ENCODE measurements around the gene MICA.
"Not testable (repeated sequence)": the region's sequence is repeated elsewhere in the genome, so short reads cannot be mapped to it uniquely, and the experiment has no call there.

MICA gene

DNA sequence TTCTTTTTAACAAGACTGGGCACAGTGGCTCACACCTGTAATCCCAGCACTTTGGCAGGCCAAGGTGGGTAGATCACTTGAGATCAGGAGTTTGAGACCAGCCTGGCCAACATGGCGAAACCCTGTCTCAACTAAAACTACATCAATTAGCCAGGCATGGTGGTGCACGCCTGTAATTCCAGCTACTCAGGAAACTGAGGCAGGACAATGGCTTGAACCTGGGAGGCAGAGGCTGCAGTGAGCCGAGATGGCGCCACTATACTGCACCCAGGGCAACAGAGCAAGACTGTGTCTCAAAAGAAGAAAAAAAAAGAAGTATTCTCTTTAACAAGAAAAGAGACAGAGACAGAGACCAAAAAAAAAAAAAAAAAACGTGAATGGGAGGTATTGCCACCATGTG lies 56.5 kb downstream of the MICA start:
- H3K9ac ChIP-seq (ENCODE audit: low read length); H3K4me3 ChIP-seq (ENCODE audit: low read depth, low read length); H3K4me1 ChIP-seq (ENCODE audit: control insufficient read depth in 1 of 2, insufficient read depth in 2 of 2, low read length in 2 of 2); H4K8ac ChIP-seq (ENCODE audit: low read depth, low read length); H3K79me2 ChIP-seq (ENCODE audit: control insufficient read depth, insufficient read depth, low read length, poor library complexity); H3K9me3 ChIP-seq (ENCODE audit: insufficient read depth, low read depth, low read length); H3K23ac ChIP-seq (ENCODE audit: low read length); H2BK120ac ChIP-seq (ENCODE audit: insufficient read depth, low read length, poor library complexity); H3K27ac ChIP-seq (ENCODE audit: low read depth, low read length); H3K14ac ChIP-seq (ENCODE audit: low read length); H3K4ac ChIP-seq (ENCODE audit: low read depth, low read length); DNase-seq; H2AK5ac ChIP-seq (ENCODE audit: low read length); H4K12ac ChIP-seq (ENCODE audit: low read depth, low read length); H3K27me3 ChIP-seq (ENCODE audit: insufficient read depth, low read length); H2BK12ac ChIP-seq (ENCODE audit: low read length); H4K91ac ChIP-seq (ENCODE audit: low read depth, low read length); H2AFZ ChIP-seq (ENCODE audit: insufficient read depth, low read length, poor library complexity); H2BK5ac ChIP-seq (ENCODE audit: low read depth, low read length, poor library complexity); H3K79me1 ChIP-seq (ENCODE audit: low read length); H3K36me3 ChIP-seq (ENCODE audit: control insufficient read depth in 1 of 2, insufficient read depth in 2 of 2, low read length in 2 of 2); H3K4me2 ChIP-seq (ENCODE audit: low read length); H3K18ac ChIP-seq (ENCODE audit: low read length): not testable (repeated sequence)
- no CpG with 5 or more reads among the region's 5 CpGs for WGBS (ENCODE audit: extremely low coverage, insufficient coverage, insufficient read length)

DNA sequence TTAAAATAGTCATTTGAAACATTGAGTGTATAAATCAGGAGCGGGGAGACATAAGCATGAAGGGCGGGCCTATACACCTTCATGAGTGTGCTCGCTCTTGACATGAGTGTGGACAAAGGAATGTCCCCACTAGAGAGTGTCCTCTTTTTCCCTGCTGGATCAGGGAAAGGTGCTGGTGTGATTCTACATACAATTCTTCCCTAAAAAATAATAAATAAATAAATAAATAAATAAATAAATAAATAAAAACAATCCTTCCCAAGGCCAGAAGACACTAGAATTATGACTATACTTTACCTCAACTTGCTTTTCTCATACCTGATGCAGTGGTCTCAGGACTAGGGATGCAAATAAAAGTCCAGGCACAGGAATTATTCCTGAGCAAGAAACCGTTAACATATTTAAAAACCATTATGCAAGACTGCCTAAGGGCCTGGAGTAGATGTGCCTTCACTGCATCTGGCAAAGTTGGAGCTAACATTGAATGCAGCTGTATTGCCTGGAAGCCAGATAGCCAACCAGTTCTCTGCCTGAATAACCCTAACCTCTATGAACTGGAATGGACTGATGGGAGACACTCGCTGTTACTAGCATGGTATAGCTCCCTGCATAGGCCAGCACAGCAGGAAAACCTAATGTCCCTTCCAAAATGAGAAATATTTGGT lies 57.1 kb downstream of the MICA start:
- no CpG with 5 or more reads among the region's 5 CpGs for WGBS (ENCODE audit: extremely low coverage, insufficient coverage, insufficient read length)
- H3K27me3 ChIP-seq (ENCODE audit: insufficient read depth, low read length) = no peaks in the 10 kb centered on the region
- H2BK5ac ChIP-seq (ENCODE audit: low read depth, low read length, poor library complexity) = no peak overlapping the region
- no peak overlapping the region for H2BK120ac ChIP-seq (ENCODE audit: insufficient read depth, low read length, poor library complexity)
- H4K91ac ChIP-seq (ENCODE audit: low read depth, low read length) = no peak overlapping the region
- H3K18ac ChIP-seq (ENCODE audit: low read length) = no peak overlapping the region
- no peaks in the 10 kb centered on the region for H3K79me1 ChIP-seq (ENCODE audit: low read length)
- H3K14ac ChIP-seq (ENCODE audit: low read length) = no peak overlapping the region
- H4K8ac ChIP-seq (ENCODE audit: low read depth, low read length) = no peak overlapping the region
- H3K36me3 ChIP-seq (ENCODE audit: control insufficient read depth in 1 of 2, insufficient read depth in 2 of 2, low read length in 2 of 2) = no peaks in the 10 kb centered on the region
- peaks cover 2% of the 10 kb centered on the region for H3K9me3 ChIP-seq (ENCODE audit: insufficient read depth, low read depth, low read length)
- no peak overlapping the region for H3K4me3 ChIP-seq (ENCODE audit: low read depth, low read length)
- peak in 1 of 2 donors; percentile 10 for DNase-seq
- H3K4ac ChIP-seq (ENCODE audit: low read depth, low read length) = no peak overlapping the region
- no peak overlapping the region for H2BK12ac ChIP-seq (ENCODE audit: low read length)
- no peak overlapping the region for H2AFZ ChIP-seq (ENCODE audit: insufficient read depth, low read length, poor library complexity)
- H3K27ac ChIP-seq (ENCODE audit: low read depth, low read length) = no peak overlapping the region
- H3K4me2 ChIP-seq (ENCODE audit: low read length) = no peak overlapping the region
- H3K4me1 ChIP-seq (ENCODE audit: control insufficient read depth in 1 of 2, insufficient read depth in 2 of 2, low read length in 2 of 2) = peaks cover 3 to 5% of the 10 kb centered on the region in 2 experiments
- no peaks in the 10 kb centered on the region for H3K79me2 ChIP-seq (ENCODE audit: control insufficient read depth, insufficient read depth, low read length, poor library complexity)
- H3K23ac ChIP-seq (ENCODE audit: low read length) = no peak overlapping the region
- H3K9ac ChIP-seq (ENCODE audit: low read length) = no peak overlapping the region
- no peak overlapping the region for H4K12ac ChIP-seq (ENCODE audit: low read depth, low read length)
- no peak overlapping the region for H2AK5ac ChIP-seq (ENCODE audit: low read length)

DNA sequence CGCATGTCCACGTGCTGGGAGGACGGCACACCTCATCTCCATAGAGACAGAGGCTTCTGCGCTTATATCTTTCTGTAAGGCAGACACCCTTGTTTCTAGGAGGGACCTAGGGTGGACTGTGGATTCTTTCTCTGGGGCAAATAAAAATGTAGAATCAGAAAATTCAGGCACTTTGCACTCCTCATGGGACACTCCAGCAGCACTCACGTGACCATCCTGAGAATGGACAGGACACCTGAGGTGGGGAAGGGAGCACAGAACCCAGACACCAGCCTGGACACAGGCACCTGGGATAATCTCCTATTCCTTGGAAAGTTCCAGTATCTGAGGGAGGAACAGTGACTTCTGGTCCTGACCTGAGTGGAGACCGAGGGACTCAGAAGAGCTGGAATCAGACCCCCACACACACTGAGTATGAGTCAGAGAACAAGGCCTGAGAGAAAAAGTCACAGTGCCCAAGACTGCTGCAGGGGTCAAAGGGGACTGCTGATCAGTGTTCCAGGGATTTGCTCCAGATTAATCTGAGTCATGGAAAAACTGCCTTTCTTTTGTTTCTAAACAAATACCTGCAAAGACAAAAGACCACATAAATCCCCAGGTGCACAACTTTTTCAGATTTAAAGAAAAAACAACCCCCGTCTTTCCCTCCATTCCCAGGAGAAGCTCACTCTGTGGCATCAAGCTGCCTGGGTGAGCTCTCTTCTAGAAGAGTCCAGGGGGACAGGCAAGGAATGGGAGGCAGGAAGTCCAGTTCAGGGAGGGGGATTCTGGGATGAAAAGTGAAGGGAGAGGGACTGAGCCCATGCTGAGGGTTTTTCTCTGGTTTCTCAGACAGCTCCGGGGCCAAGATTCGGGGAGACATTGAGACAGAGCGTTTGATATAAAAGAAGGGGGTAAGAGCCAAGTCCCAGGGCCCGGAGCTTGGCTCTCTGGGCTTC lies 58.9 kb downstream of the MICA start:
- no peak overlapping the region for H3K18ac ChIP-seq (ENCODE audit: low read length)
- WGBS (ENCODE audit: extremely low coverage, insufficient coverage, insufficient read length) = no CpG with 5 or more reads among the region's 11 CpGs
- no peaks in the 10 kb centered on the region for H3K79me1 ChIP-seq (ENCODE audit: low read length)
- no peak for DNase-seq
- no peak overlapping the region for H3K14ac ChIP-seq (ENCODE audit: low read length)
- H3K27me3 ChIP-seq (ENCODE audit: insufficient read depth, low read length) = no peaks in the 10 kb centered on the region
- no peak overlapping the region for H2BK5ac ChIP-seq (ENCODE audit: low read depth, low read length, poor library complexity)
- no peak overlapping the region for H4K91ac ChIP-seq (ENCODE audit: low read depth, low read length)
- peak overlapping the region; percentile 45 for H4K8ac ChIP-seq (ENCODE audit: low read depth, low read length)
- peaks cover 2% of the 10 kb centered on the region for H3K9me3 ChIP-seq (ENCODE audit: insufficient read depth, low read depth, low read length)
- no peaks in the 10 kb centered on the region for H3K79me2 ChIP-seq (ENCODE audit: control insufficient read depth, insufficient read depth, low read length, poor library complexity)
- H3K4me2 ChIP-seq (ENCODE audit: low read length) = peak overlapping the region; percentile 59
- no peak overlapping the region for H3K4ac ChIP-seq (ENCODE audit: low read depth, low read length)
- H2AK5ac ChIP-seq (ENCODE audit: low read length) = no peak overlapping the region
- no peak overlapping the region for H3K27ac ChIP-seq (ENCODE audit: low read depth, low read length)
- H3K36me3 ChIP-seq (ENCODE audit: control insufficient read depth in 1 of 2, insufficient read depth in 2 of 2, low read length in 2 of 2) = no peaks in the 10 kb centered on the region
- no peak overlapping the region for H2BK120ac ChIP-seq (ENCODE audit: insufficient read depth, low read length, poor library complexity)
- no peak overlapping the region for H2BK12ac ChIP-seq (ENCODE audit: low read length)
- H4K12ac ChIP-seq (ENCODE audit: low read depth, low read length) = no peak overlapping the region
- H3K23ac ChIP-seq (ENCODE audit: low read length) = no peak overlapping the region
- H3K9ac ChIP-seq (ENCODE audit: low read length) = no peak overlapping the region
- H3K4me3 ChIP-seq (ENCODE audit: low read depth, low read length) = no peak overlapping the region
- H3K4me1 ChIP-seq (ENCODE audit: control insufficient read depth in 1 of 2, insufficient read depth in 2 of 2, low read length in 2 of 2) = peaks cover 3 to 5% of the 10 kb centered on the region in 2 experiments
- peak overlapping the region; percentile 40 for H2AFZ ChIP-seq (ENCODE audit: insufficient read depth, low read length, poor library complexity)

DNA sequence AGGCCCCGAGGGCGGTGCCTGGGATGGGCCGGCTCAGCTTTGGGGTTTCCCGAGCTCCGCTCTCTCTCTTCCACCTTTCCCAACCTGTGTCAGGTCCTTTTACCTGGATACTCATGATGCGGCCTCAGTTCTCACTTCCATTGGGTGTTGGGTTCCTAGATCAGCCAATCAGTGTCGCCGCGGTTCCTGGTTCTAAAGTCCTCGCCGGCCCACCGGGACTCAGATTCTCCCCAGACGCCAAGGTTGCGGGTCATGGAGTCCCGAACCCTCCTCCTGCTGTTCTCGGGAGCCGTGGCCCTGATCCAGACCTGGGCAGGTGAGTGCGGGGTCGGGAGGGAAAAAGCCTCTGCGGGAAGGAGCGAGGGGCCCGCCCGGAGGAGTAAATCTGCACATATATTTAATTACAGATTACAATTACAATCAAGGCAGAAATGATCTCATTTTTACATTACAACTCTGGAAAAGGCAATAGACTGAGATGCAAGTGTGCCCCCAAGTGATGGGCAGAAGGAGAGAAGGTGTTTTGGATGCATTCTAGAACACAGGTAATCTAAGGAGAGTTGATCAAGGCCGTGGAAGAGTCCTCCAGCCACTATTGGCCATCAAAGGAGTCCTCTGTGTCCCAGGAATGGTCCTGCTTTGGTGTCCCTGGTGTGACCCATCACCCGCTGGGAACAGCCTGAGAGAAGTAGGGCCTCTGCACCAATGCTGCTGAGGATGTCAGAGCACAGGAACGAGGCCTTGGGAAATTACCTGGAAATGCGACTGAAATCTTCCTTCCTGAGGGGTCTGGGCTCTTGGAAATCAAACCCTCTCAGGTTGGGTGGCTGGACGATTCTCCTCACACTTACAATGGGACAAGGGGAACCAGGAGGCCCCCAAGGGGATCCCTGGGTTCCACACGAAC lies 59.8 kb downstream of the MICA start:
- H3K27me3 ChIP-seq (ENCODE audit: insufficient read depth, low read length) = no peaks in the 10 kb centered on the region
- no peak overlapping the region for H2BK12ac ChIP-seq (ENCODE audit: low read length)
- no peak overlapping the region for H3K27ac ChIP-seq (ENCODE audit: low read depth, low read length)
- no peak overlapping the region for H3K4me3 ChIP-seq (ENCODE audit: low read depth, low read length)
- H3K79me2 ChIP-seq (ENCODE audit: control insufficient read depth, insufficient read depth, low read length, poor library complexity) = no peaks in the 10 kb centered on the region
- no peak overlapping the region for H2BK5ac ChIP-seq (ENCODE audit: low read depth, low read length, poor library complexity)
- no peak overlapping the region for H3K14ac ChIP-seq (ENCODE audit: low read length)
- H3K4ac ChIP-seq (ENCODE audit: low read depth, low read length) = no peak overlapping the region
- H4K8ac ChIP-seq (ENCODE audit: low read depth, low read length) = peak overlapping the region; percentile 51
- peak overlapping the region; percentile 40 for H2AFZ ChIP-seq (ENCODE audit: insufficient read depth, low read length, poor library complexity)
- no peaks in the 10 kb centered on the region for H3K79me1 ChIP-seq (ENCODE audit: low read length)
- H3K18ac ChIP-seq (ENCODE audit: low read length) = no peak overlapping the region
- WGBS (ENCODE audit: extremely low coverage, insufficient coverage, insufficient read length) = no CpG with 5 or more reads among the region's 29 CpGs
- H3K23ac ChIP-seq (ENCODE audit: low read length) = no peak overlapping the region
- H2AK5ac ChIP-seq (ENCODE audit: low read length) = no peak overlapping the region
- peak overlapping the region; percentile 59 for H3K4me2 ChIP-seq (ENCODE audit: low read length)
- no peak overlapping the region for H4K91ac ChIP-seq (ENCODE audit: low read depth, low read length)
- peak; percentile 77 to 78 for DNase-seq
- peaks cover 2% of the 10 kb centered on the region for H3K9me3 ChIP-seq (ENCODE audit: insufficient read depth, low read depth, low read length)
- peaks cover 3 to 5% of the 10 kb centered on the region in 2 experiments for H3K4me1 ChIP-seq (ENCODE audit: control insufficient read depth in 1 of 2, insufficient read depth in 2 of 2, low read length in 2 of 2)
- H3K9ac ChIP-seq (ENCODE audit: low read length) = no peak overlapping the region
- no peaks in the 10 kb centered on the region for H3K36me3 ChIP-seq (ENCODE audit: control insufficient read depth in 1 of 2, insufficient read depth in 2 of 2, low read length in 2 of 2)
- H2BK120ac ChIP-seq (ENCODE audit: insufficient read depth, low read length, poor library complexity) = no peak overlapping the region
- H4K12ac ChIP-seq (ENCODE audit: low read depth, low read length) = no peak overlapping the region
